ENCODE data around the gene LYPD6.

Gene LYPD6

GRCh38 chr2:149333636-149334035, 3.2 kb downstream of the LYPD6 start:
- no peak for TF ChIP-seq EZH2 (optimal IDR thresholded peaks at IDR 0.05; ENCODE audit: low read depth, low read length)
- no peak for TF ChIP-seq CTCF (IDR thresholded peaks at IDR 0.05; ENCODE audit: low read length)
- TF ChIP-seq EZH2phosphoT487 (IDR thresholded peaks at IDR 0.05; ENCODE audit: low read length), result no peak
- Histone ChIP-seq H3K4me2 (ENCODE audit: low read depth, low read length) (no peak overlapping the region), H3K9me3 (replicated peaks; ENCODE audit: insufficient read depth, low read length) (no peaks in the 10 kb centered on the region), H3K4me3 (ENCODE audit: low read length) (no peak overlapping the region), H3K36me3 (replicated peaks; ENCODE audit: insufficient read depth, low read length) (no peaks in the 10 kb centered on the region), H3K4me1 (ENCODE audit: low read length) (no peaks in the 10 kb centered on the region), H3K27me3 (replicated peaks; ENCODE audit: insufficient read depth, low read length) (no peaks in the 10 kb centered on the region), H3K9ac (ENCODE audit: low read length) (no peak overlapping the region), H2AFZ (ENCODE audit: low read length) (no peak overlapping the region), H3F3A (ENCODE audit: insufficient read depth, low read length) (no peaks in the 10 kb centered on the region), H3K9me2 (replicated peaks; ENCODE audit: insufficient read depth, low read length) (no peaks in the 10 kb centered on the region), H3K27ac (ENCODE audit: low read length) (no peak overlapping the region), H3K79me2 (ENCODE audit: low read length) (no peaks in the 10 kb centered on the region), H4K20me1 (ENCODE audit: insufficient read depth, low read length) (no peaks in the 10 kb centered on the region)
- no peak for DNase-seq

- H3K27ac ChIP-seq (ENCODE audit: low read length), result no peak overlapping the region
- no peak overlapping the region for H3K4me3 ChIP-seq (ENCODE audit: low read length)
- no peak overlapping the region for H3K9ac ChIP-seq (ENCODE audit: low read length)
- no peak for TF ChIP-seq EZH2phosphoT487 (IDR thresholded peaks at IDR 0.05; ENCODE audit: low read length)
- no peak for TF ChIP-seq EZH2 (optimal IDR thresholded peaks at IDR 0.05; ENCODE audit: low read depth, low read length)
- TF ChIP-seq CTCF (IDR thresholded peaks at IDR 0.05; ENCODE audit: low read length), result no peak
- no peaks in the 10 kb centered on the region for H3F3A ChIP-seq (ENCODE audit: insufficient read depth, low read length)
- no peaks in the 10 kb centered on the region for H3K36me3 ChIP-seq (replicated peaks; ENCODE audit: insufficient read depth, low read length)
- H3K79me2 ChIP-seq (ENCODE audit: low read length), result no peaks in the 10 kb centered on the region
- no peaks in the 10 kb centered on the region for H3K27me3 ChIP-seq (replicated peaks; ENCODE audit: insufficient read depth, low read length)
- H3K9me2 ChIP-seq (replicated peaks; ENCODE audit: insufficient read depth, low read length), result no peaks in the 10 kb centered on the region
- no peak overlapping the region for H2AFZ ChIP-seq (ENCODE audit: low read length)
- H3K4me2 ChIP-seq (ENCODE audit: low read depth, low read length), result no peak overlapping the region
- no peak for DNase-seq
- no peaks in the 10 kb centered on the region for H3K9me3 ChIP-seq (replicated peaks; ENCODE audit: insufficient read depth, low read length)
- H3K4me1 ChIP-seq (ENCODE audit: low read length), result no peaks in the 10 kb centered on the region
- H4K20me1 ChIP-seq (ENCODE audit: insufficient read depth, low read length), result no peaks in the 10 kb centered on the region
Observed at GRCh38 chr2:149334156-149334555, 3.8 kb downstream of the LYPD6 start.

- H3K4me2 ChIP-seq (ENCODE audit: low read depth, low read length), result no peak overlapping the region
- no peaks in the 10 kb centered on the region; the same call in 1 of the 2 replicates for H4K20me1 ChIP-seq (ENCODE audit: insufficient read depth, low read length)
- no peak overlapping the region for H3K4me3 ChIP-seq (ENCODE audit: low read length)
- H3K27ac ChIP-seq (ENCODE audit: low read length), result no peak overlapping the region
- no peaks in the 10 kb centered on the region for H3F3A ChIP-seq (ENCODE audit: insufficient read depth, low read length)
- no peak for DNase-seq
- H2AFZ ChIP-seq (ENCODE audit: low read length), result no peak overlapping the region
- TF ChIP-seq EZH2phosphoT487 (IDR thresholded peaks at IDR 0.05; ENCODE audit: low read length), result no peak
- no peak for TF ChIP-seq CTCF (IDR thresholded peaks at IDR 0.05; ENCODE audit: low read length)
- no peak for TF ChIP-seq EZH2 (optimal IDR thresholded peaks at IDR 0.05; ENCODE audit: low read depth, low read length)
- H3K9ac ChIP-seq (ENCODE audit: low read length), result no peak overlapping the region
- H3K79me2 ChIP-seq (ENCODE audit: low read length), result no peaks in the 10 kb centered on the region
- H3K9me3 ChIP-seq (replicated peaks; ENCODE audit: insufficient read depth, low read length), result no peaks in the 10 kb centered on the region
- H3K4me1 ChIP-seq (ENCODE audit: low read length), result no peaks in the 10 kb centered on the region
- no peaks in the 10 kb centered on the region for H3K9me2 ChIP-seq (replicated peaks; ENCODE audit: insufficient read depth, low read length)
- no peaks in the 10 kb centered on the region for H3K27me3 ChIP-seq (replicated peaks; ENCODE audit: insufficient read depth, low read length)
- no peaks in the 10 kb centered on the region for H3K36me3 ChIP-seq (replicated peaks; ENCODE audit: insufficient read depth, low read length)
Observed at GRCh38 chr2:149339324-149339723, 8.9 kb downstream of the LYPD6 start.

Measured in MM.1S (cell line).